ENCODE results near the gene TTC7B. TPM values are rescaled to one million over a fixed set of nuclear protein-coding genes. Genes with fewer than 3 reads are reported as not detected.

TTC7B gene
- total and polyA plus RNA-seq, 10 of the 15 experiments (the other 5 are each of a cell fraction or from before 2014, with no cell fraction given) = under 0.01 to 1.1 (median 0.26) TPM; not detected in 2

- no peak overlapping the region for H3K4me3 ChIP-seq
- WGBS (ENCODE audit: insufficient coverage, insufficient replicate concordance, low lambda C conversion rate, missing lambda C conversion rate) = 16% methylated on average over 2 of the region's 2 CpGs
- in situ Hi-C loops (cut with MboI) = no loop called here
- intact Hi-C loops (cut with micrococcal nuclease; ENCODE audit: unreplicated experiment) = no loop called here
- no peak overlapping the region for H2AFZ ChIP-seq (ENCODE audit: control insufficient read depth, low read depth, low read length)
- no peaks in the 10 kb centered on the region for H3K79me2 ChIP-seq (ENCODE audit: control insufficient read depth, insufficient read depth, low read length)
- ChIA-PET RAD21 (ENCODE audit: unreplicated experiment) (no interaction called here), POLR2A (no interaction called here), CTCF (interaction anchor here (0.9 to 3.3 kb wide), 2 partner anchors 9 to 38 kb away, joined by 4 to 13 read pairs; no protein-coding TSS in a partner anchor), SMC1A (ENCODE audit: uncharacterized antibody, unreplicated experiment) (interaction anchor here (1.7 kb wide), 1 partner anchor 312 kb away, joined by 4 read pairs; no protein-coding TSS in a partner anchor)
- H3K27me3 ChIP-seq (replicated peaks in 1 of 2; ENCODE audit: control insufficient read depth in 2 of 2, insufficient read depth in 2 of 2, low read length in 1 of 2) = no peaks in the 10 kb centered on the region
- DNase-seq (ENCODE audit: low read depth, low spot score) (no peak), ATAC-seq (peak; percentile 67), FAIRE-seq (no peak)
- H3K9me3 ChIP-seq (replicated peaks; ENCODE audit: control insufficient read depth, insufficient read depth, low read length) = no peaks in the 10 kb centered on the region
- no TSS peak for BruUV-seq (replicated peaks)
- no peak overlapping the region for H3K27ac ChIP-seq (ENCODE audit: control insufficient read depth, insufficient read depth)
- TF ChIP-seq EZH2 (IDR thresholded peaks at IDR 0.05; ENCODE audit: borderline replicate concordance, control insufficient read depth, low read depth, low read length) = no peak
- peak; percentile 25; the same call in 1 of the 2 replicates for TF ChIP-seq JUNB (IDR thresholded peaks at IDR 0.05)
- no peak for TF ChIP-seq RFX5 (IDR thresholded peaks at IDR 0.05; ENCODE audit: low read depth, low read length)
- no peaks in the 10 kb centered on the region for H3K36me3 ChIP-seq (ENCODE audit: control insufficient read depth in 2 of 2, insufficient read depth in 2 of 2, low read length in 1 of 2)
- H4K20me1 ChIP-seq (ENCODE audit: control insufficient read depth, insufficient read depth) = no peaks in the 10 kb centered on the region
- no peak overlapping the region for H3K4me2 ChIP-seq (ENCODE audit: control insufficient read depth, insufficient read depth)
- no peaks in the 10 kb centered on the region for H3K4me1 ChIP-seq (ENCODE audit: control insufficient read depth, insufficient read depth, low read length)
- H3K9ac ChIP-seq (ENCODE audit: control insufficient read depth, insufficient read depth, low read length) = no peak overlapping the region
These were observed 48.5 kb upstream of the TTC7B start for GRCh38 chr14:90864741-90865140.

DNA sequence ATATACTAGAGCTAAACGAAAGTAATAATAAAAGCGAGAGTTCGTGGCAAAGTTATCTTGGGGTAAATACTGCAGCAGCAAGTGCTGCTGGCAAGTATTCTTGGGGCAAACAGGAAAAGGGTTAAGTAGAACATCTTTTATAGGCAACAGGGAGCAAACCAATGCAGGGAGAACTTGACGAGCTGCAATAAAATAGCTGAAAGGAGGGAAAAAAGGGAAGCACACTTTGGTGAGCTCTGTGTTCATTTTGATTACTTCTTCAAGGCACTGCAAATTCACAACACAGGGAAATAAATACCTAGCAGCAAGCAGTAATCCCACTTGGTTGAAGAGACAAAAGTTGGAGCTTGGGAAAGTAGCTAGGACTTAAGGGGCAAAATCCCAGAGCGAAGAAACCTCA, 42.3 kb upstream of the TTC7B start:
- no peaks in the 10 kb centered on the region for H3K27me3 ChIP-seq (replicated peaks in 1 of 2; ENCODE audit: control insufficient read depth in 2 of 2, insufficient read depth in 2 of 2, low read length in 1 of 2)
- no peaks in the 10 kb centered on the region for H4K20me1 ChIP-seq (ENCODE audit: control insufficient read depth, insufficient read depth)
- ChIA-PET POLR2A (no interaction called here), CTCF (interaction anchor here (1.2 kb wide), 1 partner anchor 10 kb away, joined by 4 read pairs; no protein-coding TSS in a partner anchor), RAD21 (ENCODE audit: unreplicated experiment) (no interaction called here), SMC1A (ENCODE audit: uncharacterized antibody, unreplicated experiment) (interaction anchor here (0.6 to 1.5 kb wide), 4 partner anchors 8 to 36 kb away, joined by 3 to 5 read pairs (median 3); no protein-coding TSS in a partner anchor)
- no peak overlapping the region for H3K9ac ChIP-seq (ENCODE audit: control insufficient read depth, insufficient read depth, low read length)
- H3K36me3 ChIP-seq (ENCODE audit: control insufficient read depth in 2 of 2, insufficient read depth in 2 of 2, low read length in 1 of 2) = no peaks in the 10 kb centered on the region
- FAIRE-seq = no peak
- intact Hi-C loops (cut with micrococcal nuclease; ENCODE audit: unreplicated experiment) (no loop called here), in situ Hi-C loops (cut with MboI) (no loop called here)
- H3K4me1 ChIP-seq (ENCODE audit: control insufficient read depth, insufficient read depth, low read length) = no peaks in the 10 kb centered on the region
- no peaks in the 10 kb centered on the region for H3K9me3 ChIP-seq (replicated peaks; ENCODE audit: control insufficient read depth, insufficient read depth, low read length)
- H3K79me2 ChIP-seq (ENCODE audit: control insufficient read depth, insufficient read depth, low read length) = no peaks in the 10 kb centered on the region
- DNase-seq (ENCODE audit: low read depth, low spot score) = no peak
- no peak overlapping the region for H3K4me2 ChIP-seq (ENCODE audit: control insufficient read depth, insufficient read depth)
- no peak overlapping the region for H3K27ac ChIP-seq (ENCODE audit: control insufficient read depth, insufficient read depth)
- 49% methylated on average over 5 of the region's 5 CpGs for WGBS (ENCODE audit: insufficient coverage, insufficient replicate concordance, low lambda C conversion rate, missing lambda C conversion rate)
- no TSS peak for BruUV-seq (replicated peaks)
- no peak overlapping the region for H2AFZ ChIP-seq (ENCODE audit: control insufficient read depth, low read depth, low read length)
- ATAC-seq = no peak
- no peak for TF ChIP-seq NR2C1 (IDR thresholded peaks at IDR 0.05)
- TF ChIP-seq POU2F2 (IDR thresholded peaks at IDR 0.05; ENCODE audit: borderline replicate concordance, low read depth, low read length) = no peak
- H3K4me3 ChIP-seq = no peak overlapping the region
